ENCODE results near the gene RABEP1. TPM values are rescaled to one million over a fixed set of nuclear protein-coding genes. Genes with fewer than 3 reads are reported as not detected.
A peak's percentile ranks its signal among the peaks of the same experiment; 100 is the strongest.

The RABEP1 gene
- total RNA-seq, 1 experiment from 2014 or later, result 46.9 TPM

DNA sequence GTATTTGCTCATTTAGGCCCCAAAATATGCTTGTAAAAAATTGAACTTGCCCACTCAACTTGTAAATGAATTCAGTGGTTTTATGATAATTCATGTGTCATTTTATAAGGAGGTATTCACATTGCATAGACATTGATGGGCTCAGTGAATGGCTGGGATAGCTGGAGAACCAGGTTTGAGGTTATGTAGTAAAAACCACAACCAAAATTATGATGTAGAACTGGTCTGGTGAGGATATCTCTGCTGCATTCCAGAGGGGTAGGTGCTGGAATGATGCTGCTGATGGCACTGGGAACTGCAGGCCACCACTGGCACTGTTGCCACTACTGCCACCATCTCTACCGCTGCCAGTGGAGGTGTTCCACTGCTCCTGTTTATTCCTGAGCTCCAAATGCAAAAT, 21.5 kb upstream of the RABEP1 start:
- H3K4me3 ChIP-seq, result no peak overlapping the region
- H3K9me3 ChIP-seq, result no peaks in the 10 kb centered on the region
- H3K27me3 ChIP-seq, result no peaks in the 10 kb centered on the region
- DNase-seq, result no peak
- H3K36me3 ChIP-seq, result no peaks in the 10 kb centered on the region

DNA sequence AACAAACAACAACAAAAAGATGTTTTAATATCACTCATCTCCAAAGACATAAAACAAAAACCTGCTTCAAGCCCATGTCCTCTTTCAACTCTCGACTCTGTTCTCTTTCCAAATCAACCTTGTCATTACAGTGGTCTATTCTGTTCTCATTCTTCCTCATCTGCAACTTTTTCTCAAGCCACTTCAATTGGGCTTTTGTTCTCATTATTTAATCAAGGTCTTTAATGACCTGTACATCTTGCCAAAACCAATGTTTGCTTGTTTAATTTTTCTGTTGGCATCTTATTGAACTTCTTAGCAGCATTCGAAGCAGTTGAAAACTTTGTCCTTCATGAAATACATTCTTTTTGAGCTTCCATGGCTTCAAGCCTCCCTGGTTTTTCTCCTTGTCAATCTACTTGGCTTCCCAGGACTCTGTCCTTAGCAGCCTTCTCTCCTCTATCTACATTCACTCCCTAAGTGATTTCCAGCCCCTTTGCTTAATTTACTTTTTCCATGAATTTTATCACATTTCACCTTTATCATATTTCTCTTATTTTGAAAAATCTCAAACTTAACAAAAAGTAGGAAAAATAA, 19.6 kb upstream of the RABEP1 start:
- no peaks in the 10 kb centered on the region for H3K27me3 ChIP-seq
- no peak for DNase-seq
- no peak overlapping the region for H3K4me3 ChIP-seq
- H3K36me3 ChIP-seq, result no peaks in the 10 kb centered on the region
- no peaks in the 10 kb centered on the region for H3K9me3 ChIP-seq

DNA sequence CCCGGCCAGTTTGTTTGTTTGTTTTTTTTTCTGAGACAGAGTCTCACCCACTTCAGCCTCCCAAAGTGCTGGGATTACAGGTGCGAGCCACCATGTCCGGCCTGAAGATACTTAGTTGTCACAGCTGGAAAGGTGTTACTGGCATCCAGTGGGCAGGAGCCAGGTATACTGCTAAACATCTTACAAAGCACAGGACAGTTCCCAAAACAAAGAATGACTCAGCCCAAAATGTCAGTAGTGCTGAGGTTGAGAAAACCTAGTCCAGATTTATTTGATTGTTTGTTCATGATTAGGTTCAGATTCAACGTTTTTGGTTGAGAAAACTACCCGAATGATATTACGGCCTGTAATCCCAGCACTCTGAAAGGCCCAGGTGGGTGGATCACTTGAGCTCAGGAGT, 18.6 kb upstream of the RABEP1 start:
- no peaks in the 10 kb centered on the region for H3K27me3 ChIP-seq
- no peaks in the 10 kb centered on the region for H3K36me3 ChIP-seq
- no peak for DNase-seq
- no peak overlapping the region for H3K4me3 ChIP-seq
- H3K9me3 ChIP-seq, result no peaks in the 10 kb centered on the region

DNA sequence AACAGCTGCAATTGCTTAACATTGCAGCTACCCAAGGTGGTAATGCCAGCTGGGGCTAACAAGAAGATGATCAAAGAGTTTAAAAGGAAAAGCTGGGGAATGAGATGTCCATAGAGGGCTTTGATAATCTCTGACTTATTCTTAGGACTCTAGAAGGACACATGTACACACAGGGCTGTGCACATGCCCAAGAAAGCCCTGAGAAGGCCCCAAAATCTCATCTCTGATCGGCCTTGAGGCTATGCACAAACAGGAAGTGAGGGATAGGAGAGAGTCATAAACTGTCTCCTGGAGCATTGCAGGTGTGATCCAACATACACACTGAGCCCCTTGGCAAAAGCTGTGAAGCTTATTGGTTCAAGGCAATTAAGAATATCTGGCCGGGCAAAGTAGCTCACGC, 17.2 kb upstream of the RABEP1 start:
- Histone ChIP-seq H3K27me3 (no peaks in the 10 kb centered on the region), H3K36me3 (no peaks in the 10 kb centered on the region), H3K4me3 (no peak overlapping the region), H3K9me3 (no peaks in the 10 kb centered on the region)
- no peak for DNase-seq

DNA sequence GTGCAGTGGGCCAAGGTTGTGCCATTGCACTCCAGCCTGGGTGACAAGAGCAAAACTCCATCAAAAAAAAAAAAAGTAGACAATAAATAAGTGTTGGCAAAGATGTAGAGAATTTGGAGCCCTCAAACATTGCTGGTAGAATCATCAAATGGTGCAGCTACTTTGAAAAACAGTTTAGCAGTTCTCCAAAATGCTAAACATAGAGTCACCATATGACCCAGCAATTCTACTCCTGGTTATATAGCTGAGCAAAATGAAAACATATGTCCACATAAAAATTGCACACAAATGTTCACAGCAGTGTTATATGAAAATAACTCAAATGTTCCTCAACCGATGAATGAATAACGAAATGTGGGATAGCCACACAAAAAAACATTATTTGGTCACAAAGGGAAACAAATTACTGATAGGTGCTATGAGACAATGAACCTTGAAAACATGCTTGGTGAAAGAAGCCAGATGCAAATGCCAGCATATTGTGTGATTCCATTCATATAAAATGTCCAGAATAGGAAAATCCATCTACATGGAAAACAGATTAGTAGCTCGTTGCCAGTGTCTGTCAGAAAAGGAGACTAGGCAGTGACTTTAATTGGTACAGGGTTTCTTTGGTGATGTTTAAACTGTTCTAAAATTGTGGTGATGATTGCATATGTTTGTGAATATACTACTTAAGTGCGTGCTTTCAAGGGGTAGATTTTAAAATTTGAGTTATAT, 12.7 kb upstream of the RABEP1 start:
- Histone ChIP-seq H3K27me3 (no peaks in the 10 kb centered on the region), H3K9me3 (no peaks in the 10 kb centered on the region), H3K36me3 (no peaks in the 10 kb centered on the region), H3K4me3 (no peak overlapping the region)
- no peak for DNase-seq

DNA sequence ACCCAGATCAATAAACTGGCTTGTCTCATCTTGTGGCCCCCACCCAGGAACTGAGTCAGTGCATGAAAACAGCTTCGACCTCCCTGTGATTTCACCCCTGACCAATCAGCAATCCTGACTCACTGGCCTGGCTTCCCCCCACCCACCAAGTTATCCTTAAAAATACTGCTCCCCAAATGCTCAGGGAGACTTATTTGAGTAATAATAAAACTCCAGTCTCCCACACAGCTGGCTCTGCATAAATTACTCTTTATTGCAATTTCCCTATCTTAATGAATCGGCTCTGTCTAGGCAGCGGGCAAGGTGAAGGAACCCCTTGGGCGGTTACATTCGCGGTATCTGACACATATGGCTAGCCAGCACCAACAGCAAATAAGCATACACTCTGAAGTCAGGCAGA, 9.8 kb upstream of the RABEP1 start:
- no peaks in the 10 kb centered on the region for H3K27me3 ChIP-seq
- no peak overlapping the region for H3K4me3 ChIP-seq
- no peaks in the 10 kb centered on the region for H3K9me3 ChIP-seq
- DNase-seq, result peak; percentile 4
- no peaks in the 10 kb centered on the region for H3K36me3 ChIP-seq

DNA sequence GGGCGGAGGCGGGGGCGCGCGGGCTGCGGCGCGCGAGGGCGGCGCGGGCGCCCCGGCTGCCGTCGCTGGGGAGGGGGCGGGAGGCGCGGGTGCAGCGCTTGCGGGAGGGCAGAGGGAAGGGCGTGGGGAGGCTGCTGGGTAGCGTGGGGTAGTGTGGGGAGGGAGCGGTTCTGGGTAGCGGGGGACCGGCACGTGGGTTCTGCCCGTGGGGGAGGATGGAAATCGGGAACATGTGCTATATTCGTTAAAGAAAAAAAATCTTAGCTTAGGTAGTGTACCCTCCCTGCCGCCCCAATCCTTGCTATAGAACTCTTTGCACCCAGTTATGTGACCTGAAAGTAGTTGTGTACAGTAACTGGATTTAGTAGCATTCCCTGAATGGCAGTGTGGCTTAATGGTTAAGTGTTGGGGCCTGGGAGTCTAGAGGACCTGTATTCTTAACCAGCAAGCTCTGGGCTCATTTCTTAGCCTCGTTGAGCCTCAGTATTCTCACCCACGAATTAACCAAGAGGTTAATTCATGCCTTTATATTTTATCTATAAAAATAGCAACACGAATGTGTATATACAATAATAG, 646 bp downstream of the RABEP1 start:
- no peaks in the 10 kb centered on the region for H3K27me3 ChIP-seq
- peak overlapping the region; percentile 62 for H3K4me3 ChIP-seq
- no peak for DNase-seq
- H3K36me3 ChIP-seq, result peaks cover 8% of the 10 kb centered on the region
- no peaks in the 10 kb centered on the region for H3K9me3 ChIP-seq

DNA sequence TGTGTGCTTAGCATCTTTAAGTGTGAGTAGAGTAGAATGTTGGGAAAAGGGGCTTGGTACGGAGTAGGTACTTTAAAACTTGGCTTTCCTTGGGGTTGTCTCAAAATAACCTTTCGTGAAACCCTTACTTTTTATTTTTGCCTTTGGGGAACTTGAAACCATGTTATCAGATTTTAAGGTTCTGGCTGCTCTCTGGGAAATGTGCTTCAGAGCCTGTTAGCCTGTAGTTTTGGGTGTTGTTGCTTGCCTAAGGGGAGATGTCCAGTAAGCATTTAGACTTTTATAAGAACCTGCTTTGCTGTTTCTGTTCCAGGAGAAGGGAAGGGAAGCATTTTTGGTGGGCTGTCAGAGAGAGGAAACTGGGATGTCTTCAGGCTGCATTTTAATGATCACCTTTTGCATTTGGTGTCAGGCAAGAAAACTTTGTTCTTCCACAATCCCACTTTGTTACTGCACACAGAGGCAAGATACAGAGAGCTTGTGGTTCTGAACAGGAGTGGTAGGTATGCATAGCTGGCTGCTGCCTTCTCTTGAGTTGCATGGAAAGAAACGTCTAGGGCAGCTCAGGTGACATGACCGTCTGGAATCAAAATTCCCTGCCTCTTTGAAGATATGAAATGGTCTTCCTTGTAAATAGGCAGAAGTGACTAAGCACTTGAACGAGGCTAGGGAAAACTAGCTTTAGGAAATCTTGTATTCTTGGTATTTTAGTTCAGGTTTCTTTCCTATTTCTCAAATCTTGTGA, 1.7 kb downstream of the RABEP1 start:
- Histone ChIP-seq H3K36me3 (peaks cover 8% of the 10 kb centered on the region), H3K9me3 (no peaks in the 10 kb centered on the region), H3K27me3 (no peaks in the 10 kb centered on the region), H3K4me3 (peak overlapping the region; percentile 62)
- no peak for DNase-seq

DNA sequence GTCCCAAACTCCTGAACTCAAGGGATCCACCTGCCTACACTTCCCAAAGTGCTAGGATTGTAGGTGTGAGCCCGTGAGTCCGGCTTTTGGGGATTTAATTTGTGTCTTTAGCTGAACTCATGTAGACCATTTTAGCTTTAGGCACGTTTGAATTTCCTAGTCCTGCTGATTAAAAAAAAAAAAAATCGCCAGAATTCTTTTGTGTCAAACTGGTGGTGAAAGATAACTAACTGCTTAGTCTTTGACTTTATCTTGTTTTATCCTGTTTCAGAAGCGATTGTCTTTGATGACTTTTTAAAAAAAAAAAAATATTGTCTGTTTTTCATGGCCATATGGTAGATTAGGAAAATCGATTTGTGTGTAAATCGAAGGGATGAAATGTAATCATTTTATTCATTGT, 2.6 kb downstream of the RABEP1 start:
- H3K9me3 ChIP-seq, result no peaks in the 10 kb centered on the region
- no peak overlapping the region for H3K4me3 ChIP-seq
- H3K36me3 ChIP-seq, result peaks cover 8% of the 10 kb centered on the region
- no peaks in the 10 kb centered on the region for H3K27me3 ChIP-seq
- no peak for DNase-seq

DNA sequence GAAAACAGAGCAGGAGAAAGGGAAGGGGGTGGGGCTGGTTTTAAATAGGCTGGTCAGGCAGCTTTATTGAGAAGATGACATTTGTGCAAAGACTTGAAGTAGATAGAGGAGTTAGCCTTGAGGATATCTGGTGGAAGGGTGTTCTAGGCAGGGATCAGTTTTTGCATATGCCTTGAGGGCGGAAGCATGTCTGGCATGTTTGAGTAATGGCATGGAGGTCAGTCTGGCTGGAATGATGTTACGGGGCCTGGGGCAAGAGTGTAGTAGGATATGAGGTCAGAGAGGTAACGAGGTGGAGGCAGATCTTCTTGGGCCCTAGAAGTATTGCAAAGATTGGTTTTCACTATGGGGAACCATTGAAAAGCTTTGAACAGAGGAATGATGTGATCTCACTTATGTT, 4.8 kb downstream of the RABEP1 start:
- DNase-seq, result no peak
- Histone ChIP-seq H3K9me3 (no peaks in the 10 kb centered on the region), H3K27me3 (no peaks in the 10 kb centered on the region), H3K4me3 (no peak overlapping the region), H3K36me3 (peaks cover 9% of the 10 kb centered on the region)

DNA sequence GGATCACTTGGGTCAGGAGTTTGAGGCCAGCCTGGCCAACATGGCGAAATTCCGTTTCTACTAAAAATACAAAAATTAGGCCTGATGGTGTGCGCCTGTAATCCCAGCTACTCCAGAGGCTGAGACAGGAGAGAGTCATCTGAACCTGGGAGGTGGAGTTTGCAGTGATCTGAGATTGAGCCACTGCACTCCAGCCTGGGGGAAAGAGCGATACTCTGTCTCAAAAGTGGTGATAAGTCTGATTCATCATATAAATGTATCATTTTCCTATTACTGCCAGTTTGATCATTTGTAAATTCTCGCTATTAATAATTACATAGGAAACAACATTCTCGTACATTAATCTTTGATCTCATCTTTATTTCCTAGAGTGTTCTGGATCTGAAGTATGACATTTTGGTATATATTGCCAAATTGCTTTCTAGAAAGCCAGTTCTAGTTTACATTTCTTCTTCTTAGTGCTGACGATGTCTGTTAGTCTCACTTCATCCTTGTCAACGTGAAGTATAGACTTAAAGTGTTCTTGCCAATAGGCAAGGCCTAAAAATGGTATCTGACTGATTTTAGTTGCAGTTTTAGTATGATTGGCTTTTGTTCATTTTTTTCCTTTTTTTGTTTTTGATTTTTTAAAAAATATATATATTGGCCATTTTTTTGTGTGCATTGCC, 9.7 kb downstream of the RABEP1 start:
- Histone ChIP-seq H3K4me3 (no peak overlapping the region), H3K36me3 (peaks cover 12% of the 10 kb centered on the region), H3K9me3 (no peaks in the 10 kb centered on the region), H3K27me3 (no peaks in the 10 kb centered on the region)
- DNase-seq, result no peak

DNA sequence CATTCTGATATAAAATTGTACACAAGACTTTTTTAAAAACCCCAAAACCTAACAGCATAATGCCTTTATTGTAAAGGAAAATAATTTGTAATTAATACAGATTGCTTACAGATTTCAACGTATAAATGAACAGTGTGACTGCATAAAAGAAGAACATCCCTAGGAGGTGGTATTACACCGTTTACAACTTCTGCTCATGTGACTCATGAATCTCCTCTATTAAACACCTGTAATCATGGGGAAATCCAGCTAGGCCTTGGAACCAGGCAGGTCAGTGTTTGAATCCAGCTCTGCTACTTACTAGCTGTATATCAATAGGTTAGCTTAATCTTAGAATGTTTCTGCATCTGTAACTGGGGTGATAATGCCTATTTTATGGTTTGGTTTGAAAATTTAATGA, 15.2 kb downstream of the RABEP1 start:
- Histone ChIP-seq H3K27me3 (no peaks in the 10 kb centered on the region), H3K9me3 (no peaks in the 10 kb centered on the region), H3K36me3 (peaks cover 16% of the 10 kb centered on the region), H3K4me3 (no peak overlapping the region)
- DNase-seq, result no peak

DNA sequence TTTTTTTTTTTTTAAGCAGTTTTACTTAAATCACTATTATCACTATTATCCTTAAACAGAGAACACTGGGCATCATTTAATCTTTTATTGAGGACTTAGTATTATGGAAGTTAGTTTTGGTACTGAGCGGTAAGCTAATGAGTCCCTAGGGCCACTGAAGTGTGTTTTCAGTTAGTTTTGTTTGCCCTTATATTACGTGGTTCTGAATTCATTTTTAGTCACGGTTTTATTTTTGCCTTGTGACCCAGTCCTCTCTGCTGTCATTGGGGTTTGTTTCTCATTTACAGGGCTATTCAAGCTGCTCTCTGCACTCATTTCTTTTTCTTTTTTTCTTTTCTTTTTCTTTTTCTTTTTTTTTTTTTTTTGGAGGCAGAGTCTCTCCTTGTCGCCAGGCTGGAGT, 17.3 kb downstream of the RABEP1 start:
- DNase-seq, result no peak
- Histone ChIP-seq H3K27me3 (no peaks in the 10 kb centered on the region), H3K36me3 (peaks cover 8% of the 10 kb centered on the region), H3K4me3 (no peak overlapping the region), H3K9me3 (no peaks in the 10 kb centered on the region)

DNA sequence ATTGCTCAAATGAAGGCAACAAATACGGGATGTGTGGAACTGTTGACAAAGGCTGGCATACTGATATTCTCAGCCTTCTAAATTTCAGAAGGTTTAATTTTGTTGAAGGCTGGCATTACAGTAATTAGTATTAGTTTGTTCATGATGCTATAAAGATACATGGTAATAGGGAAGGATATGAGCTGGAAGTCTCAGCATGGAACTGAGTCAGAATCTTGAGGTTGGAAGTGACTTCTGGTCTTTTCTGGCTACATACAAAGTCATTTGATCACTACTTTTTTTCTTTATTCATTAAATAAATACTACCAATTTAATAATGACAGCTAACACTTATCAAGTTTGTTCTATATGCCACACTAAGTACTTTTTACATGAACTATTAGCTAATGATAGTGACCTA, 22.6 kb downstream of the RABEP1 start:
- H3K27me3 ChIP-seq, result no peaks in the 10 kb centered on the region
- no peaks in the 10 kb centered on the region for H3K9me3 ChIP-seq
- no peak for DNase-seq
- H3K36me3 ChIP-seq, result peaks cover 6% of the 10 kb centered on the region
- no peak overlapping the region for H3K4me3 ChIP-seq

DNA sequence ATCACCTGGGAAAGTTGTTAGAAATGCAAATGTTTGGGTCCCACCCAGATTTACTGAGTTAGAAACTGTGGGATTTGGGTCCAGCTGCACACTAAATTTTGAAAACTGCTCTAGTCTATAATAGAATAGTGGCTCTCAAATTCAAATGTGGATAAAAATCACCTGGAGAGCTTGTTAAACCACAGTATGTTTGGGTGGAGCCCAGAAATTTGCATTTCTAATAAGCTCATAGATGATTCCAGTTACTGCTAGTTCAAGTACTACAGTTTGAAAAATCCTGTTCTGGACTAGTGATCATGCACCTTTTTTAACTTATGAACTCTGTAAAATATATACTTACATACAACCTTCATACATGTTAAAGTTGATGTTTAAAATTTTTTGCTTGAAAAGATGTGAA, 27.8 kb downstream of the RABEP1 start:
- H3K36me3 ChIP-seq, result peaks cover 12% of the 10 kb centered on the region
- H3K27me3 ChIP-seq, result no peaks in the 10 kb centered on the region
- H3K4me3 ChIP-seq, result no peak overlapping the region
- H3K9me3 ChIP-seq, result peaks cover under 1% of the 10 kb centered on the region; the same call in 1 of the 2 replicates
- no peak for DNase-seq

DNA sequence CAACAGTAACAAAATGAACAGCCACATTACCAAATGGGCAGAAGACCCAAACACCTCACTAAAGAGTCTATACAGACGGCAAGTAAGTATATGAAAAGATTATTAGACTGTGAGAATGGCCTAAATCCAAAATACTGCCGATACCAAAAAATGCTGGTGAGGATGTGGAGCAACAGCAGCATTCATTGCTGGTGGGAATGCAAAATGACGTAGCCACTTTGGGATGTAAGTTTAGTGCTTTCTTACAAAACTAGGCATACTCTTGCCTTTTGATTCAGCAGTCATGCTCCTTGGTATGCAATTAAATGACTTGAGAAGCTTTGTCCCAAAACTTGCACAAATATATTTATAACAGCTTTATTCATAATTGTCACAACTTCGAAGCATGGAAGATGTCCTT, 43.8 kb downstream of the RABEP1 start:
- H3K36me3 ChIP-seq, result peaks cover 5% of the 10 kb centered on the region
- H3K9me3 ChIP-seq, result 0 out of 2 replicates have a peak, but pooled peaks cover 2% of the 10 kb centered on the region
- no peak overlapping the region for H3K4me3 ChIP-seq
- H3K27me3 ChIP-seq, result no peaks in the 10 kb centered on the region
- DNase-seq, result no peak

Measured in MG63 (cell line).